HepG2 (cell line): ENCODE measurements around the gene ATAD3C. TPM values are rescaled to one million over a fixed set of nuclear protein-coding genes. Genes with fewer than 3 reads are reported as not detected.

ENCODE experiments used
- ADNP ChIP-seq: sonication (generic); formaldehyde crosslinking; IDR thresholded peaks from 2 replicates; pipeline ENCODE4 v1.4.0; 2020; ENCODE audit warnings: missing genetic modification reagents
- GLI4 ChIP-seq: sonication (generic); formaldehyde crosslinking; IDR thresholded peaks from 2 replicates; pipeline ENCODE4 v1.5.1; 2020; ENCODE audit warnings: missing genetic modification reagents, mild to moderate bottlenecking, moderate library complexity, borderline replicate concordance
- ISL2 ChIP-seq: sonication (generic); formaldehyde crosslinking; IDR thresholded peaks from 2 replicates; pipeline ENCODE4 v1.5.0; 2020; ENCODE audit warnings: missing genetic modification reagents
- JUN ChIP-seq: sonication (generic); formaldehyde crosslinking; IDR thresholded peaks from 2 replicates; pipeline ENCODE4 v1.4.0; 2020; ENCODE audit warnings: mild to moderate bottlenecking, missing genetic modification reagents
- MXI1 ChIP-seq: IDR thresholded peaks from 3 replicates; pipeline ENCODE4 v1.6.1; 2012; ENCODE audit warnings: low read depth, low read length, inconsistent platforms, borderline replicate concordance
- PTBP1 ChIP-seq: fragments of 200-400 bp; formaldehyde crosslinking; IDR thresholded peaks from 2 replicates; pipeline ENCODE4 v1.6.1; 2018; ENCODE audit warnings: low read length, low read depth; ENCODE audit not compliant: poor library complexity, severe bottlenecking
- RBAK ChIP-seq: sonication (generic); formaldehyde crosslinking; IDR thresholded peaks from 2 replicates; pipeline ENCODE4 v1.5.1; 2020; ENCODE audit warnings: mild to moderate bottlenecking, missing genetic modification reagents
- SALL2 ChIP-seq: sonication (generic); formaldehyde crosslinking; IDR thresholded peaks from 2 replicates; pipeline ENCODE4 v1.8.1; 2023; ENCODE audit warnings: mild to moderate bottlenecking, missing genetic modification reagents, inconsistent platforms
- YY1 ChIP-seq: IDR thresholded peaks from 2 replicates; pipeline ENCODE4 v1.6.1; 2011; ENCODE audit warnings: low read length, low read depth, moderate library complexity, mild to moderate bottlenecking; ENCODE audit not compliant: insufficient read depth, insufficient replicate concordance
- ZIK1 ChIP-seq: sonication (generic); formaldehyde crosslinking; IDR thresholded peaks from 2 replicates; pipeline ENCODE4 v1.5.0; 2020; ENCODE audit warnings: mild to moderate bottlenecking, low read depth, missing genetic modification reagents, borderline replicate concordance
- ZMAT3 ChIP-seq: sonication (generic); formaldehyde crosslinking; conservative IDR thresholded peaks from 2 replicates; pipeline ENCODE4 v1.7.0; 2021; ENCODE audit warnings: missing genetic modification reagents
- ZNF652 ChIP-seq: IDR thresholded peaks from 2 replicates; pipeline ENCODE4 v1.6.1; 2016; ENCODE audit warnings: low read depth, borderline replicate concordance
- polyA plus RNA-seq, 8 experiments: library from polyadenylated mRNA; depleted of rRNA in 3 of 8; stranded (reverse) in 7 of 8; unstranded in 1 of 8; fragments of >200 nt; fragmentation: Illumina TruSeq in 4 of 8; extraction: Trizol in 4 of 8; gene quantifications; 2 replicates each; pipeline versions ENCODE4 v1.2.1 to v1.2.3, GENCODE V29; 2011 to 2016; ENCODE audit warnings: low read depth in 4 of 8, missing spikeins in 1 of 8, mixed read lengths in 1 of 8; ENCODE audit not compliant: insufficient read depth in 1 of 8
- total RNA-seq, 5 experiments: library from RNA; depleted of rRNA; stranded (reverse); fragments of >200 nt; fragmentation: Illumina TruSeq; extraction: Trizol; gene quantifications; 2 replicates each; pipeline ENCODE4 v1.2.3, GENCODE V29; 2016; ENCODE audit warnings: low read depth in 1 of 5
- TF ChIP-seq, protein P1 (sequence below): IDR thresholded peaks from 2 replicates; pipeline ENCODE4 v1.6.1; 2016; ENCODE audit warnings: control low read depth
- TF ChIP-seq, protein P2 (sequence below): sonication (generic); formaldehyde crosslinking; IDR thresholded peaks from 2 replicates; pipeline ENCODE4 v1.4.0; 2020; ENCODE audit warnings: missing genetic modification reagents
- TF ChIP-seq, protein P3 (sequence below): sonication (generic); formaldehyde crosslinking; IDR thresholded peaks from 2 replicates; pipeline ENCODE4 v1.5.0; 2020; ENCODE audit warnings: missing genetic modification reagents
- TF ChIP-seq, protein P4 (sequence below): sonication (generic); formaldehyde crosslinking; IDR thresholded peaks from 2 replicates; pipeline ENCODE4 v1.8.0; 2022; ENCODE audit warnings: mild to moderate bottlenecking, missing genetic modification reagents; ENCODE audit not compliant: insufficient replicate concordance
- TF ChIP-seq, protein P5 (sequence below): sonication (generic); formaldehyde crosslinking; IDR thresholded peaks from 2 replicates; pipeline ENCODE4 v1.5.1; 2020; ENCODE audit warnings: missing genetic modification reagents, mild to moderate bottlenecking, borderline replicate concordance
- TF ChIP-seq, protein P6 (sequence below): sonication (generic); formaldehyde crosslinking; IDR thresholded peaks from 2 replicates; pipeline ENCODE4 v1.4.0; 2020; ENCODE audit warnings: low read depth, mild to moderate bottlenecking, missing genetic modification reagents

ATAD3C gene
- total and polyA plus RNA-seq, 2 of the 13 experiments (the other 11 are each of a cell fraction or from before 2014, with no cell fraction given): 2.4 to 3.2 TPM

DNA sequence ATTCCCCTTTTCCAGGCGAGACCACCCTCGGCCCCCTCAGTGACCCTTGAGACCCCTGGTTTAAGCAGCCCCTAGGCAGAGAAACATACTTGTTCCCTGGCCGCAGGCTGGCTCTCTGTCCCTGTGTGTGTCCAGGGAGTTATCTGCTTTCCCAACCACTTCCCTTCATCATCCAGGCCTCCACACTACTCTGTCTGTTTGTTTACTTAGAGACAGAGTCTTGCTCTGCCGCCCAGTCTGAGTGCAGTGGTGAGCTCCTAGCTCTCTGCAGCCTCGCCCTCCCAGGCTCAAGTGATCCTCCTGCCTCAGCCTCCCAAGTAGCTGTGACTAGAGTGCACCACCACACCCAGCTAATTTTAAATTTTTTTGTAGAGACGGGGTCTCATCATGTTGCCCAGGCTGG lies 19.8 kb upstream of the ATAD3C start (continued):
- TF ChIP-seq, protein P1, sequence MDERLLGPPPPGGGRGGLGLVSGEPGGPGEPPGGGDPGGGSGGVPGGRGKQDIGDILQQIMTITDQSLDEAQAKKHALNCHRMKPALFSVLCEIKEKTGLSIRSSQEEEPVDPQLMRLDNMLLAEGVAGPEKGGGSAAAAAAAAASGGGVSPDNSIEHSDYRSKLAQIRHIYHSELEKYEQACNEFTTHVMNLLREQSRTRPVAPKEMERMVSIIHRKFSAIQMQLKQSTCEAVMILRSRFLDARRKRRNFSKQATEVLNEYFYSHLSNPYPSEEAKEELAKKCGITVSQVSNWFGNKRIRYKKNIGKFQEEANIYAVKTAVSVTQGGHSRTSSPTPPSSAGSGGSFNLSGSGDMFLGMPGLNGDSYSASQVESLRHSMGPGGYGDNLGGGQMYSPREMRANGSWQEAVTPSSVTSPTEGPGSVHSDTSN (CRISPR knock-in tag): no peak
- TF ChIP-seq, protein P2, sequence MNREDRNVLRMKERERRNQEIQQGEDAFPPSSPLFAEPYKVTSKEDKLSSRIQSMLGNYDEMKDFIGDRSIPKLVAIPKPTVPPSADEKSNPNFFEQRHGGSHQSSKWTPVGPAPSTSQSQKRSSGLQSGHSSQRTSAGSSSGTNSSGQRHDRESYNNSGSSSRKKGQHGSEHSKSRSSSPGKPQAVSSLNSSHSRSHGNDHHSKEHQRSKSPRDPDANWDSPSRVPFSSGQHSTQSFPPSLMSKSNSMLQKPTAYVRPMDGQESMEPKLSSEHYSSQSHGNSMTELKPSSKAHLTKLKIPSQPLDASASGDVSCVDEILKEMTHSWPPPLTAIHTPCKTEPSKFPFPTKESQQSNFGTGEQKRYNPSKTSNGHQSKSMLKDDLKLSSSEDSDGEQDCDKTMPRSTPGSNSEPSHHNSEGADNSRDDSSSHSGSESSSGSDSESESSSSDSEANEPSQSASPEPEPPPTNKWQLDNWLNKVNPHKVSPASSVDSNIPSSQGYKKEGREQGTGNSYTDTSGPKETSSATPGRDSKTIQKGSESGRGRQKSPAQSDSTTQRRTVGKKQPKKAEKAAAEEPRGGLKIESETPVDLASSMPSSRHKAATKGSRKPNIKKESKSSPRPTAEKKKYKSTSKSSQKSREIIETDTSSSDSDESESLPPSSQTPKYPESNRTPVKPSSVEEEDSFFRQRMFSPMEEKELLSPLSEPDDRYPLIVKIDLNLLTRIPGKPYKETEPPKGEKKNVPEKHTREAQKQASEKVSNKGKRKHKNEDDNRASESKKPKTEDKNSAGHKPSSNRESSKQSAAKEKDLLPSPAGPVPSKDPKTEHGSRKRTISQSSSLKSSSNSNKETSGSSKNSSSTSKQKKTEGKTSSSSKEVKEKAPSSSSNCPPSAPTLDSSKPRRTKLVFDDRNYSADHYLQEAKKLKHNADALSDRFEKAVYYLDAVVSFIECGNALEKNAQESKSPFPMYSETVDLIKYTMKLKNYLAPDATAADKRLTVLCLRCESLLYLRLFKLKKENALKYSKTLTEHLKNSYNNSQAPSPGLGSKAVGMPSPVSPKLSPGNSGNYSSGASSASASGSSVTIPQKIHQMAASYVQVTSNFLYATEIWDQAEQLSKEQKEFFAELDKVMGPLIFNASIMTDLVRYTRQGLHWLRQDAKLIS (CRISPR knock-in tag): no peak
- TF ChIP-seq GLI4 (CRISPR knock-in tag): no peak
- no peak for TF ChIP-seq PTBP1
- TF ChIP-seq ZNF652: no peak
- TF ChIP-seq ZIK1 (CRISPR knock-in tag): no peak
- TF ChIP-seq JUN (CRISPR knock-in tag): no peak
- TF ChIP-seq RBAK (CRISPR knock-in tag): no peak
- TF ChIP-seq, protein P3, sequence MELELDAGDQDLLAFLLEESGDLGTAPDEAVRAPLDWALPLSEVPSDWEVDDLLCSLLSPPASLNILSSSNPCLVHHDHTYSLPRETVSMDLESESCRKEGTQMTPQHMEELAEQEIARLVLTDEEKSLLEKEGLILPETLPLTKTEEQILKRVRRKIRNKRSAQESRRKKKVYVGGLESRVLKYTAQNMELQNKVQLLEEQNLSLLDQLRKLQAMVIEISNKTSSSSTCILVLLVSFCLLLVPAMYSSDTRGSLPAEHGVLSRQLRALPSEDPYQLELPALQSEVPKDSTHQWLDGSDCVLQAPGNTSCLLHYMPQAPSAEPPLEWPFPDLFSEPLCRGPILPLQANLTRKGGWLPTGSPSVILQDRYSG (CRISPR knock-in tag): no peak
- TF ChIP-seq, protein P4, sequence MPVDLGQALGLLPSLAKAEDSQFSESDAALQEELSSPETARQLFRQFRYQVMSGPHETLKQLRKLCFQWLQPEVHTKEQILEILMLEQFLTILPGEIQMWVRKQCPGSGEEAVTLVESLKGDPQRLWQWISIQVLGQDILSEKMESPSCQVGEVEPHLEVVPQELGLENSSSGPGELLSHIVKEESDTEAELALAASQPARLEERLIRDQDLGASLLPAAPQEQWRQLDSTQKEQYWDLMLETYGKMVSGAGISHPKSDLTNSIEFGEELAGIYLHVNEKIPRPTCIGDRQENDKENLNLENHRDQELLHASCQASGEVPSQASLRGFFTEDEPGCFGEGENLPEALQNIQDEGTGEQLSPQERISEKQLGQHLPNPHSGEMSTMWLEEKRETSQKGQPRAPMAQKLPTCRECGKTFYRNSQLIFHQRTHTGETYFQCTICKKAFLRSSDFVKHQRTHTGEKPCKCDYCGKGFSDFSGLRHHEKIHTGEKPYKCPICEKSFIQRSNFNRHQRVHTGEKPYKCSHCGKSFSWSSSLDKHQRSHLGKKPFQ (CRISPR knock-in tag): no peak
- TF ChIP-seq, protein P5, sequence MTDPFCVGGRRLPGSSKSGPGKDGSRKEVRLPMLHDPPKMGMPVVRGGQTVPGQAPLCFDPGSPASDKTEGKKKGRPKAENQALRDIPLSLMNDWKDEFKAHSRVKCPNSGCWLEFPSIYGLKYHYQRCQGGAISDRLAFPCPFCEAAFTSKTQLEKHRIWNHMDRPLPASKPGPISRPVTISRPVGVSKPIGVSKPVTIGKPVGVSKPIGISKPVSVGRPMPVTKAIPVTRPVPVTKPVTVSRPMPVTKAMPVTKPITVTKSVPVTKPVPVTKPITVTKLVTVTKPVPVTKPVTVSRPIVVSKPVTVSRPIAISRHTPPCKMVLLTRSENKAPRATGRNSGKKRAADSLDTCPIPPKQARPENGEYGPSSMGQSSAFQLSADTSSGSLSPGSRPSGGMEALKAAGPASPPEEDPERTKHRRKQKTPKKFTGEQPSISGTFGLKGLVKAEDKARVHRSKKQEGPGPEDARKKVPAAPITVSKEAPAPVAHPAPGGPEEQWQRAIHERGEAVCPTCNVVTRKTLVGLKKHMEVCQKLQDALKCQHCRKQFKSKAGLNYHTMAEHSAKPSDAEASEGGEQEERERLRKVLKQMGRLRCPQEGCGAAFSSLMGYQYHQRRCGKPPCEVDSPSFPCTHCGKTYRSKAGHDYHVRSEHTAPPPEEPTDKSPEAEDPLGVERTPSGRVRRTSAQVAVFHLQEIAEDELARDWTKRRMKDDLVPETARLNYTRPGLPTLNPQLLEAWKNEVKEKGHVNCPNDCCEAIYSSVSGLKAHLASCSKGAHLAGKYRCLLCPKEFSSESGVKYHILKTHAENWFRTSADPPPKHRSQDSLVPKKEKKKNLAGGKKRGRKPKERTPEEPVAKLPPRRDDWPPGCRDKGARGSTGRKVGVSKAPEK (CRISPR knock-in tag): no peak
- 0 out of 2 replicates have a peak, but pooled peaks have one; percentile 10 for TF ChIP-seq ZMAT3 (CRISPR knock-in tag)
- TF ChIP-seq ISL2 (CRISPR knock-in tag): no peak
- peak; percentile 87; the same call in 1 of the 2 replicates for TF ChIP-seq ADNP (CRISPR knock-in tag)
- TF ChIP-seq YY1: no peak
- TF ChIP-seq, protein P6, sequence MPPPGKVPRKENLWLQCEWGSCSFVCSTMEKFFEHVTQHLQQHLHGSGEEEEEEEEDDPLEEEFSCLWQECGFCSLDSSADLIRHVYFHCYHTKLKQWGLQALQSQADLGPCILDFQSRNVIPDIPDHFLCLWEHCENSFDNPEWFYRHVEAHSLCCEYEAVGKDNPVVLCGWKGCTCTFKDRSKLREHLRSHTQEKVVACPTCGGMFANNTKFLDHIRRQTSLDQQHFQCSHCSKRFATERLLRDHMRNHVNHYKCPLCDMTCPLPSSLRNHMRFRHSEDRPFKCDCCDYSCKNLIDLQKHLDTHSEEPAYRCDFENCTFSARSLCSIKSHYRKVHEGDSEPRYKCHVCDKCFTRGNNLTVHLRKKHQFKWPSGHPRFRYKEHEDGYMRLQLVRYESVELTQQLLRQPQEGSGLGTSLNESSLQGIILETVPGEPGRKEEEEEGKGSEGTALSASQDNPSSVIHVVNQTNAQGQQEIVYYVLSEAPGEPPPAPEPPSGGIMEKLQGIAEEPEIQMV (CRISPR knock-in tag): no peak
- no peak for TF ChIP-seq SALL2 (CRISPR knock-in tag)
- TF ChIP-seq MXI1: no peak
